LoVo (cell line): ENCODE results near the gene DTNB.

ENCODE experiments used
- DNase-seq: peaks from one replicate; pipeline ENCODE4 v3.0.0-alpha.2; 2016; ENCODE audit warnings: low spot score

The DTNB gene

DNA sequence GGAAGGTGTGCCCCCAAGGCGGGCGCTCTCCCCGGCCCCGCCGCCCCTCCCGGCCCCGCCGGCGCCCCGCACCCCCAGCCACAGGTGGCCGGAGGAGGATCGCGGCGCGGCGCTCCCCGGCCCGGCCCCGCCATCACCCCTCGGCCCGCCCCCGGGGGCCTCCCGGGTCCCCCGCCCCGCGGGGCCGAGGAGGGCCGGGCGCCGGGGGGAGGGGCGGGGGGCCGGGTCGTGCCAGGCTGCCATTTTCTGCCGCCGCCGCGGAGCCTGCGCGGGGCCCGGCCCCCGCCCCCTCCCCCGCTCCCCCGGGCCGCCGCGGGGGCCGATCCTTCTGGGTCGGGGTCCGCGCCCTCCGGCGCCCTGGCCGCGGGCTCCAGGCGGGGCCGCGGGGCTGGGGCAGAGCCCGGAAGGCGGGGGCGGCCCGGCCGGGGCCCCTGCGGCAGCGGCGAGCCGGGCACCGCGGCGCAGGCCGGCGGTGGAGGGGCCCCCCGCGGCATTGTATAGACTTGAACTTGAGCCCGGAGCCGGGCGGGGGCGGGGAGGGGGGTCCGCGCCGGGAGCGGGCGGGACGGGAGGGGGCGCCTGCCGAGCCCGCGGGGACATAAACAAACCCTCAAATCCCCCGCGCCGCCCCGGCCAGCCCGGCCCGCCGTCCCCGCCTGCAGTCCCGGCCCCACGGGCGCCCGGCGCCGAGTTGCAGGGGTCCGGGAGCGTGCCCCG, 332.2 kb downstream of the DTNB start:
- no peak for DNase-seq

DNA sequence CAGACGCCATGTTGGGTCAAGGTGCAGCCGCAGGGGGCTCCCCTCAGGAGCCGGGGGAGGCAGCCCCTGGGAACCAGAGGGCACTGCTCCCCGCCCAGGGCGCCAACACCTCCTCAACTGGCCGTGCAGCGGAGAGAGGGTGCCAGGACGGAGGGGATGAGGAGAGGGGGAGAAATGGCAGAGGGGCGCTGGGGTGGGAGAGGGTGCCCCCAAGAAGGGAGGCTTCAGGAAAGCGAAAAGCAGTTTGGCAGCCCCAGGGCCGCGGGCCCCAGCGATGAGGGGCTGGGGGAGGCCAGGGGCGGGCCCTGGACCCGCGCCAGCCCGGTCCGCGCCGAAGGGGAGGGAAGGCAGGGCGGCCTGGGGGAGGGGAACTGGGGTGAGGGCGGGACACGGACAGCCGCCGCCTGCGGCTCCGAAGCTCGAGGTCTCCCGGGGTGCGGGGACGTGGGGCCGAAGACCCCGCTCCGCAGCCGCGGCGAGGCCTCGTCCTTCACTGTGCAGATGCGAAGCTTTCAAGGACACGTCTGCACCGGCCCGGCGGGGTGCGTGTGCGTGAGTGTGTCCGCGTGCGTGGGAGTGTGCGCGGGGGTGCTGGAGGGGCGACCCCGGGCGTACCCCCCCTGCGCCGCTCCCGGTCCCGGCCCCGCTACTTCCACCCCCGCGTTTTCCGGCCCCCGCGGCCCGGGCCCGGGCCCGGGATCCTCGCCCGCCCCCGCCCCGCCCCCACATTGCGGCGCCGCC, 333.0 kb downstream of the DTNB start:
- no peak for DNase-seq

DNA sequence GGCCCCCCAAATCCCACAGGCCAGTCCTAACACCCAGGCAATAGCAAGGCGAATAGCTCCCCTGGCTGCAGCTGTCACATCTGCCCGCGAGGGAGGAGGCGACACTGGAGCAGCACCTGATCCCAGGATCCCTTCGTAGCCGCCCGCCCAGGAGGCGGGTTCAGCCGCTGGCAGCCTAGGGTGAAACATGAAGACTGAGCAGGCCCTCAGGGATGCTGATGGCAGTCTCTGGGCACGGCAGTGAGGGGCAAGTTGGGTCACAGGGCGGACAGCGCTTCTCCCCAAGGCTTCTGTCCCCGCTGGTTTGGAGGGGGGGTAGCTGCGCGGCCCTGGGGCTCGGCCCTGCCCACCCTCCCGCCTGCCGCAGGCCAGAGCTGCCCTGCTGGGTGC, 333.6 kb downstream of the DTNB start:
- no peak for DNase-seq

DNA sequence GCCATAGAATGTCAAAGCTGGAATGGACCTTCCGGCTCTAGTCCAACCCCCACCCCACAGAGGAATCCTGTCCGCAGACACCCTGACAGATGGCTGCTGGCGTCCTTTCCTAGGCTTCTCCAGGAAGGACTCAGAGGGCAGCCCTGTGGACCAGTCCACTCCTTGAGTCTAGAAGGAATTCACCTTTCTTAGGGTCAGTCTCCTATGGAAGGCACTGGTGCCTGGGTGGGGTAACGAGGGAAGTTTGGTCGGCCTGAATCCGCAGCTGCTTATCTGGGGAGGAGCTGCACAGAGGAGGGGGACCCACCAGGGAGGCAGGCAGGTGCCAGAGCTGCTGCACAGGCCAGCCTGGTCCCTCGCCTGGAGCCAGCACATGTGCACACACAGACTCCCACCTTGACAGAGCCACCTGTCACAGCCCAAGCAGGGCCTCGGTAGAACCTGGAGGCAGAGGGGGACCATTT, 334.1 kb downstream of the DTNB start:
- no peak for DNase-seq

DNA sequence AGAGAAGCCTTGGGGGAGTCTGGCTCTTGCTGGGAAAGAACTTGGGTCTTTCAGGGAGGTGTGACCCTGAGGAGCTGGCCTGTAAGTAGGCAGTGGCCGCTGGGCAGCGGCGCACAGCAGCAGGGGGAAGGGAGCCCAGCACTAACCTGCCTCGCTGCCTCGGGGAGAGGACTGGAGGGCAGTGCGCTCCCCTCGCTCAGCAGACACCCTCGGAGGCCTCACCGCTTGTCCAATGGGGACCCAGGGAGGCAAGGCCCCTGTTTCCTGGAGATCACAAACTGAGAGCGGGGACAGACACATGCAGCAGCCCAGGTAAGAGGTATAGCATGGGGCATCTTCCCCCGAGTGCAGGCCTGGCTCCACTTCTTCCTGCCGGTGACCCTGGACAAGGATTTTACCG, 335.0 kb downstream of the DTNB start:
- no peak for DNase-seq

DNA sequence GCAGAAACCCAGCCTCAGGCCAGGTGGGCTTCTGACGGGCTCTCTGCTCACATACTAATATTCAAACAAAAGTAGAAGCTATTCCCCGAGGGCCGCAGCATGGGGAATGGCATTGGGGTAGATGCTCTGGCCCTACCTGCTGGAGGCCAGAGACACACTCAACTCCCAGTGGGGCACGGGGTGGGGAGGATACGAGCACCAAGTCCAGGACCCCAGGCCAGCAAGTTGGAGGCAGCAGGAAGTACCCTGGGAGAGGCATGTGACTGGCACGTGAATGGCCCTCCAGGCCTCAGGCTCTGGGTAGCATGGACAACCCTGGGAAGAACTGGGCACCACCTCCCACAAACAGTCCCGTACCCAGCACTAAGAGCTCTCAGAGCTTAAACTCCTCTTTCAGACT, 335.5 kb downstream of the DTNB start:
- no peak for DNase-seq

DNA sequence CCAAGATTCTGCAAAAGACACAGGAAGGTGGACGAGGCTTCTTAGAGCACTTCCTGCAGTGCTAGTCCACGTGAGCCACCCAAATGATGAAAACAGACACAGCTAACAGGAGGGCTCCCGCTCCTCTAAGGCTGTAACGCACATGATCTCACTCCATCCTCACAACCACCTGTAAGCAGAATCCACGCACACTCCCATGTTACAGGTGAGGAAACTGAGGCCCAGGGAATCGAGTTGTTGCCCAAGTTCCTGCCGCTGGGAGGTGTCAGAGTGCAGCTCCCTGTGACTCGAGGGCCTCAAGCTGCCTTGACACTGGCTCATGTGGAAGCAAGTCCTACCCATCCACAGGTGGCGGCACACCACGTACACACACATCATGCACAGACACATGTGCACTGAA, 336.1 kb downstream of the DTNB start:
- DNase-seq: no peak

DNA sequence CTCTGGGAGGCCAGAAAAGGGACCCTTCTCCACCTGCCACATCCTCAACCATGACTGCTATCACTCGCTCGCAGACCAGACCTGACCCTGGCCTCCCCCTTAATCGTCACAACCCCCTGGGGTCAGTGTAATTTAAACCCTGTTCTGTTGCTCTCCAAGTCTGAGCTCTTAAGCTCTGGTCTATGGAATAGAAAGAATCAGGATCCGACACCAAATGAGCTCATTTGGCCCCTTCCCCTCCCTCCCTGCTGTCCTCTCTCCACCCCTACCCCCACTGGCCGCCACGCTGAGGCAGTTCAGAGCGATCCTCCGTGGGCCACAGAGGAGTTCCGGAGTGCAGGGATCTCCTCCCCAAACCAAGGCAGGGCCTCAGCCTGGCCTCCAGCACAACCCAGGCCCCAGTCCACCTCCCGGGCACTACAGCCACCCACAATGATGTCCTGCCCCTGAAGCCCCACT, 337.0 kb downstream of the DTNB start:
- DNase-seq: no peak

DNA sequence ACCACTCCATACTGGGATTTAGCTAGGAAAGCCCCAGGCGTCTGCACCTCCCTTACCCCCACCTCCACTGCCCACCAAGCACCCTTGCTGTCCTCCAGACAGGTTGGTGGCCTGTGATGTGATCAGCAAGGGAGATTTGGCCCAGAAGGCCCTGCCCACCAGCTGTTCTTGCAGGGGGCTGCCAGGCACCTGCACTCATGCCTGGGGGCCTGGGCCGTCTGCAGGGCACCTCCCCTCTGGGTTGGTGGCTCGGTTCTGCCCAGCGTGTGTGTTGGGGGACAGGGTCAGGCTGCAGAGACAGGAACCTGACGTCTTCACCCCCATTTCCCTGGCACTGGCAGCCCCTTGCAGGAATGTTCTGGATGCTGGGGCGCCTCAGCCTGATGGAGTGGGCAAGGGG, 337.4 kb downstream of the DTNB start:
- DNase-seq: no peak

DNA sequence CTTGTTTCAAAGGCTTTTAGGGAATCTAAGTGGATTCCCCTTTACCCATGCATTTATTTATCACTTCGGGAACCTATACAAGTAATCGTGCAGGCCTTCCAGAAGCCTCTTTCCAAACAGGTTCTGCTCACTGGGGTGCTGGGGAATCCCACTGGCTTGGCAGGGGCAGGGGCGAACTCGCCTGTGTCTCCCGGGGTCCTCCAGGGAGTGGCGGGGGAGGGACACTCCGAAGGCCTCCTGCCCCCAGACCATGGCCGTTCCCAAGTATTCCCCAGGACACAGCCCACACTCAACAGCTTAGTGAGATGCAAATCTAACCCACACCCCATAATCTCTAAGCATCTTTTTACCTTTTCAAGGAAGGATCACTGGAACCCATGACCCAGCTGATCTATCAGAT, 338.2 kb downstream of the DTNB start:
- no peak for DNase-seq

DNA sequence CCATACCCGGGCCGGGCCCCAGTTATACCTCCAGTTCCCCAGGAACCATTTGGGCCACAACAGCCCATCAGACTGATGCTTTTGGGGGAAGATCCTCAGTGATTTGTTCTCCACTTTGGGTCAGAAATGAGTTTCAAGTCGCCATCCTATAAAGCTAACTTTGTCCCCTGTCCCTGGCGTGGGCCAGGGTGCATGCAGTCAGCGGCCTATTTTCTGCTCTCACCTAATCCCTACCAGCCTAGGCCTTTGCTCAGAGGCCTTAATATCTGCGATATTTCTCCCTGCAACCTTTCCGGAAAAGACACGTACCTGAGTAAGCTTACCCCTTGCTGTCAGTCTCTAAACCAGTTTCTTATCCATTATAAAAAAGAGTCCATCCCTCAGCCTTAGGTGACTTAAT, 338.9 kb downstream of the DTNB start:
- DNase-seq: no peak

DNA sequence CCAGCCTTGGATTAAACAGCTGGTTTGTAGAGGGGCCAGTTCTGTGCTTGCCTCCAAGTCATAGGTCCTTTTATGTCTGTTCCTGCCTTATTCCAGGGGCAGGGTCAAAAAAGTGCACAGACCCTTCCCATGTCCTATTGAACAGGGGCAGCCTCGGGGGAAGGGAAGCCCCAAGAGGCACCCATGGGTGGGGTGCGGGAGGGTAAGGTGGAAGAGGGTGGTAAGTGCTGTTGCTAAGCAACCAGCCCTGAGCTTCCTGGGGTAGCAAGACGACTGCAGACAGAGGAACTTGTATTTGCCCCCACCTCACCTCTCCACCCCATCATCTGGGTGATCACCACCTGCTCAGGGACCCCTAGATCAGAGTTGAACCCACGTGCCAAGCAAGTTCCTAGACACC, 339.4 kb downstream of the DTNB start:
- DNase-seq: no peak

DNA sequence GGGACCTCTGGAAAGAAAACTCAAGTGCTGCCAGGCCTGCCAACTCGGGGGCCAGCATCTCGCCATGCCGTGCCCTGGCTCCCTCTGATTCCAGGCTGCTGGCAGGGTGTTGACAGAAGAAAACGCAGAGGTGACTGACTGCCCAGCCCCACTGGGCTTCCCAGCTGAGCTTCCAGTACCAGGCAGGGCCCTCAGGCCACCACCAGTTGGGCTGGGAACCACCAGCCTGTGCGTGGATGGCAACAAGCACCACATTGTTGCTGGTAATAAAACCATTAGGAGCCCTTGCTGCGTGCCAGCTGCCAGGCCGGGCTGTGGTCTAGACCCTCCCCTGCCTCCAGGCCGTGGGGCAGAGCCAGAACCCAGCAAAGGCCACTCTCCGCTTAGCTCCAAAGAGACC, 340.8 kb downstream of the DTNB start:
- DNase-seq: no peak

DNA sequence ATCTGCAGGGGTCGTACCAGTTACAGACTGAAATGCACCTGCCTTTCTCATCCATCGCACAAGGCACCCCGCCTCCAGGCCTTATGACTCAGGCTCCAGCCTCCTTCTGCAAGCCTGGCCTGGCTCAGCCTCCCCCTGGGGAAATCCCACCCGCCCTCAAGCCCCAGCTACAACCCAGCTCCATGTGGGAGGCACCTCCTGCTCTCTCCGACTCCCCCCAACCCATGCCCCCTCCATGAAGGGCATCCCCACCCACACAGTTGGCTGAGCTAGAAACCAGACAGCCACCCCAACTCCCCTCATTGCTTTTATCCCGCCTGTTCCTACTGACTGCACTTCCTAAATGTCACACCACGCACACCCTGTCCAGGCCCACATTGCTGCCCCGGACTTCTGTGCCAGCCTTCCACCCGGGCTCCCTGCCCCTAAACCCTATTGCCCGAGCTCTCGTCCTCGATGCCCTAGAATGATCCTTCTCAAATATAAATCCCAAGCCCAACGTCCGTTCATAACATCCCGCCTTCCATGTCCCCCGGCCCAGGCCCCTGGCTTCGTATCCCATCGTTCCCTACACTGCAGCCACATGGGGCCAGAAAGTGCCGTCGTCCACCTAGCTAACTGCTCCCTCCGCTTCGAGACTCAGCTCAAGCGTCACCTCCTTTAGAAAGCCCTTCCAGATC, 341.6 kb downstream of the DTNB start:
- no peak for DNase-seq

DNA sequence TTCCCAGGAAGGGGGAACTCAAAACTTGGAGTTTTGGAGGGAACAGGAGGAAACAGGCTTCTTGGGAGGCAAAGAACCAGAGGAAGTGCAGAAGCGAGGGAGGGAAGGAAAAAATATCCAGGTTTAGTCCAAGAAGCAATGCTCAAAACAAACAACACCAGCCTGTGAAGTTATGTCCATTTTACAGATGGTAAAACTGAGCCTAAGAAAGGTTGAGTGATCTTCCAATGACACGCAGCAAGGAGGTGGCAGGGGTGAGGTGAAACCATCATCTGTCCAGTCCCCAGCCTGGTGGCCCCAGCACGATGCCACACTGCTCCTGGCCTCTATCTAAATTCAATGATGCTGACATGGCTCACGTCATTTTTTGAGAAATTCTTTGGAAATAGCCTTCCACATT, 342.4 kb downstream of the DTNB start:
- DNase-seq: no peak

DNA sequence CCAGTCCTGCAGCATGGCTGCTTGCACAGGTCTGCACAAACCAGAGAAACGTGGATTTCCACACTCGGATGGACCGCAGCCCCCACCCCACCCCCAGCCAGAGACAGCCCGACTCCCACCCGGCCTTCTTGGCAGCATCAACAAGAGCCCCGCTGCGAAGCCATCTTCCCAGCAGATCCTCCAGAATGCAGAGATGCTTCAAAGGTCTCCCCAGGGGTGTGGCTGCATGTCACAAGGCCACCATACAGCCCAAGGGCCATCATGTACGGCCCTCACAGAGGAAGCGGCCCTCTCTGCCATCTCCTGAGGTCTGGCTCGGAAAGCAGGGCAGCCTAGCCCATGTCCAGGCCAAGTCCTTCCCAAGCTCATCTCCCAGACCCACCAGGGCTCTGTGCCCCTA, 343.1 kb downstream of the DTNB start:
- DNase-seq: no peak

DNA sequence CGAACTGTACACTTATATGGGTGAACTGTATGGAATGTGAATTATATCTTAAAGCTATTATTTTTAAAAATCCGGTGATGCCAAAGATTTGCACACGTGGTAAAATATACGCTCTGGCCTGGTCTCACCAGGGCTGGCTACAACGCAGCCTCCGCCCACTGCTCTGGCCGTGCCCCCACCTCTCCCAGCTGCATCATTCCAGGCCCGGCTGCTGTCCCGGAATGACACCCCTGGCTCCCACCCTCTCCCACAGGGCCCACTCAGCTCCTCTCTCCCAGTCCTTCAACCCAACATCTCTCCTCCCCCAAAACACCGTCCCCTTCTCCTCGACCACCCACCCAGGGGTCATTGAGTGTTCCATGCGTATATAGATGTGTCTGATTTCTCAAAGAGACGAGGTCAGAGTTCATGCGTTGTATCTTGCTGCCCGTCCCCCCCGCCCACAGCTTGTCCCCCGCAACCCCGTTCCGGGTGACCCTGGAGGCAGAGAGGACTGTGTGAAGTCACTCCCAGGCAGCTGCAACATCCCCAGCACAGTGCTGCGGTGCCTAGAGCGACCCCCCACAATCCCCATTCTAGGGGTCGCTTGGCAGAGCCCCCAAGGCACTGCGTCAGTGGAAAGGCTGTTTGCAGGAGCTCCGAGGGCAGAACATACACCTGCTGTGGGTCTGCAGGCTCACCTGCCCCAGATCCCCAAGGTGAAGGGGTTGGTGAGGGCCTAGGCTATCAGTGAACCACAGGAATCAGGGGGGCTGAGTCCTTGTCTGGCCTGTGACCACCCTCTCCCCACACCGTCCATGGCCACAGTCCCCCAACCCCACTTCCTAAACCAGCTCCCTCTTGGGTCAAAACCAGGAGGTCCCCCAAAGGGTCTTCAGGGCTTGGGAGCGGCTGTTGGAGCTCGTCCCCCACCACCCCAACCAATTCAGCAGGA, 345.0 kb downstream of the DTNB start:
- no peak for DNase-seq
